ENCODE data around the gene DUSP11.
A peak's percentile ranks its signal among the peaks of the same experiment; 100 is the strongest.

Gene DUSP11

GRCh38 chr2:73823916-73824523 lies 44.1 kb upstream of the DUSP11 start:
- H3K27me3 ChIP-seq (replicated peaks; ENCODE audit: insufficient read depth, low read length) = no peaks in the 10 kb centered on the region
- no peaks in the 10 kb centered on the region for H3K36me3 ChIP-seq (replicated peaks; ENCODE audit: insufficient read depth, low read length)
- H3K79me2 ChIP-seq (ENCODE audit: low read length) = peaks cover 5% of the 10 kb centered on the region
- TF ChIP-seq EZH2 (optimal IDR thresholded peaks at IDR 0.05; ENCODE audit: low read depth, low read length) (no peak), CTCF (IDR thresholded peaks at IDR 0.05; ENCODE audit: low read length) (peak; percentile 71), EZH2phosphoT487 (IDR thresholded peaks at IDR 0.05; ENCODE audit: low read length) (no peak)
- H3K9me3 ChIP-seq (replicated peaks; ENCODE audit: insufficient read depth, low read length) = no peaks in the 10 kb centered on the region
- no peaks in the 10 kb centered on the region; the same call in 1 of the 2 replicates for H3F3A ChIP-seq (ENCODE audit: insufficient read depth, low read length)
- peak; percentile 70 for DNase-seq
- no peak overlapping the region for H3K4me3 ChIP-seq (ENCODE audit: low read length)
- no peak overlapping the region for H3K9ac ChIP-seq (ENCODE audit: low read length)
- no peaks in the 10 kb centered on the region for H3K9me2 ChIP-seq (replicated peaks; ENCODE audit: insufficient read depth, low read length)
- H3K27ac ChIP-seq (ENCODE audit: low read length) = no peak overlapping the region
- peaks cover 17% of the 10 kb centered on the region for H3K4me1 ChIP-seq (ENCODE audit: low read length)
- H3K4me2 ChIP-seq (ENCODE audit: low read depth, low read length) = no peak overlapping the region
- no peak overlapping the region for H2AFZ ChIP-seq (ENCODE audit: low read length)
- H4K20me1 ChIP-seq (ENCODE audit: insufficient read depth, low read length) = no peaks in the 10 kb centered on the region

- H3K9ac ChIP-seq (ENCODE audit: low read length) = no peak overlapping the region
- H2AFZ ChIP-seq (ENCODE audit: low read length) = no peak overlapping the region
- TF ChIP-seq EZH2 (optimal IDR thresholded peaks at IDR 0.05; ENCODE audit: low read depth, low read length) = no peak
- no peak for TF ChIP-seq CTCF (IDR thresholded peaks at IDR 0.05; ENCODE audit: low read length)
- no peak for TF ChIP-seq EZH2phosphoT487 (IDR thresholded peaks at IDR 0.05; ENCODE audit: low read length)
- DNase-seq = no peak
- no peaks in the 10 kb centered on the region for H3K9me2 ChIP-seq (replicated peaks; ENCODE audit: insufficient read depth, low read length)
- H3K27me3 ChIP-seq (replicated peaks; ENCODE audit: insufficient read depth, low read length) = no peaks in the 10 kb centered on the region
- H3K9me3 ChIP-seq (replicated peaks; ENCODE audit: insufficient read depth, low read length) = no peaks in the 10 kb centered on the region
- H3K4me1 ChIP-seq (ENCODE audit: low read length) = peaks cover 17% of the 10 kb centered on the region
- H3K4me3 ChIP-seq (ENCODE audit: low read length) = no peak overlapping the region
- H3F3A ChIP-seq (ENCODE audit: insufficient read depth, low read length) = no peaks in the 10 kb centered on the region; the same call in 1 of the 2 replicates
- H3K36me3 ChIP-seq (replicated peaks; ENCODE audit: insufficient read depth, low read length) = no peaks in the 10 kb centered on the region
- 0 out of 2 replicates have a peak, but pooled peaks cover 1% of the 10 kb centered on the region for H3K79me2 ChIP-seq (ENCODE audit: low read length)
- no peaks in the 10 kb centered on the region for H4K20me1 ChIP-seq (ENCODE audit: insufficient read depth, low read length)
- H3K4me2 ChIP-seq (ENCODE audit: low read depth, low read length) = no peak overlapping the region
- H3K27ac ChIP-seq (ENCODE audit: low read length) = no peak overlapping the region
Measured at GRCh38 chr2:73823416-73823815, 43.5 kb upstream of the DUSP11 start.

GRCh38 chr2:73822991-73823390 lies 43.1 kb upstream of the DUSP11 start:
- Histone ChIP-seq H3K36me3 (replicated peaks; ENCODE audit: insufficient read depth, low read length) (no peaks in the 10 kb centered on the region), H3K4me3 (ENCODE audit: low read length) (no peak overlapping the region), H3K27ac (ENCODE audit: low read length) (no peak overlapping the region), H3K9ac (ENCODE audit: low read length) (no peak overlapping the region), H3F3A (ENCODE audit: insufficient read depth, low read length) (no peaks in the 10 kb centered on the region; the same call in 1 of the 2 replicates), H3K9me2 (replicated peaks; ENCODE audit: insufficient read depth, low read length) (no peaks in the 10 kb centered on the region), H4K20me1 (ENCODE audit: insufficient read depth, low read length) (no peaks in the 10 kb centered on the region), H3K4me2 (ENCODE audit: low read depth, low read length) (no peak overlapping the region), H3K79me2 (ENCODE audit: low read length) (no peaks in the 10 kb centered on the region), H2AFZ (ENCODE audit: low read length) (peak overlapping the region; percentile 10; the same call in 1 of the 2 replicates), H3K9me3 (replicated peaks; ENCODE audit: insufficient read depth, low read length) (no peaks in the 10 kb centered on the region), H3K27me3 (replicated peaks; ENCODE audit: insufficient read depth, low read length) (no peaks in the 10 kb centered on the region), H3K4me1 (ENCODE audit: low read length) (peaks cover 17% of the 10 kb centered on the region)
- DNase-seq = no peak
- TF ChIP-seq CTCF (IDR thresholded peaks at IDR 0.05; ENCODE audit: low read length) (no peak), EZH2phosphoT487 (IDR thresholded peaks at IDR 0.05; ENCODE audit: low read length) (no peak), EZH2 (optimal IDR thresholded peaks at IDR 0.05; ENCODE audit: low read depth, low read length) (no peak)
